OCI-LY7 (cell line): ENCODE measurements around the gene NXPH2. TPM values are rescaled to one million over a fixed set of nuclear protein-coding genes. Genes with fewer than 3 reads are reported as not detected.

ENCODE experiments used
- BruUV-seq: library from RNA; stranded (reverse); fragments of 400-500 nt; replicated peaks from 2 replicates; lab custom pipeline; 2021; lab: Mats Ljungman, UMichigan
- CTCF ChIA-PET: fragments of 300-600 bp; sonication (Branson Sonifier 250); formaldehyde crosslinking; loops from one replicate; lab custom pipeline; 2022; ENCODE audit warnings: antibody characterized with exemption; ENCODE audit not compliant: unreplicated experiment; lab: Charles Lee
- POLR2A ChIA-PET: fragments of 300-600 bp; sonication (Branson Sonifier 250); formaldehyde crosslinking; loops from one replicate; lab custom pipeline; 2022; ENCODE audit warnings: antibody characterized with exemption; lab: Charles Lee
- DNase-seq: peaks from one replicate; pipeline ENCODE4 v3.0.0-alpha.2; 2015; ENCODE audit warnings: low spot score
- H2AFZ ChIP-seq: fragments of 200-600 bp; sonication (generic), shearing (Covaris generic); 2 replicates; pipeline ENCODE4 v1.6.1; 2014; ENCODE audit warnings: mild to moderate bottlenecking, antibody characterized with exemption, low read length, moderate library complexity
- H3K27ac ChIP-seq: fragments of 200-600 bp; sonication (generic); 2 replicates; pipeline ENCODE4 v1.5.1; 2014; ENCODE audit warnings: mixed run types, low read depth, mild to moderate bottlenecking, moderate library complexity, low read length, inconsistent platforms; ENCODE audit not compliant: poor library complexity, severe bottlenecking
- H3K36me3 ChIP-seq: fragments of 200-600 bp; sonication (generic); 2 replicates; pipeline ENCODE4 v1.6.1; 2014; ENCODE audit warnings: mild to moderate bottlenecking, antibody characterized with exemption, low read length, moderate library complexity, mixed read lengths; ENCODE audit not compliant: insufficient read depth
- H3K4me1 ChIP-seq: fragments of 200-600 bp; sonication (generic); 2 replicates; pipeline ENCODE4 v1.5.1; 2014; ENCODE audit warnings: mild to moderate bottlenecking, low read length; ENCODE audit not compliant: insufficient read depth, poor library complexity, severe bottlenecking
- H3K4me2 ChIP-seq: fragments of 200-600 bp; sonication (generic); 2 replicates; pipeline ENCODE4 v1.6.1; 2014; ENCODE audit warnings: mild to moderate bottlenecking, low read length
- H3K4me3 ChIP-seq: fragments of 200-600 bp; sonication (generic); 2 replicates; pipeline ENCODE4 v1.5.1; 2014; ENCODE audit warnings: mild to moderate bottlenecking, low read depth, low read length; ENCODE audit not compliant: poor library complexity, severe bottlenecking
- H3K79me2 ChIP-seq: fragments of 200-600 bp; sonication (generic); 2 replicates; pipeline ENCODE4 v1.6.1; 2016; ENCODE audit warnings: low read depth, mild to moderate bottlenecking, low read length, moderate library complexity, mixed read lengths; ENCODE audit not compliant: insufficient read depth
- H3K9me2 ChIP-seq: fragments of 200-600 bp; sonication (generic); 2 replicates; pipeline ENCODE4 v1.6.1; 2016; ENCODE audit warnings: mild to moderate bottlenecking, low read length, mixed read lengths; ENCODE audit not compliant: insufficient read depth
- H3K9me3 ChIP-seq: fragments of 200-600 bp; sonication (generic); 2 replicates; pipeline ENCODE4 v1.6.1; 2014; ENCODE audit warnings: mild to moderate bottlenecking, mixed run types, low read length, mixed read lengths
- H4K20me1 ChIP-seq: fragments of 200-600 bp; sonication (generic); 2 replicates; pipeline ENCODE4 v1.6.1; 2014; ENCODE audit warnings: mild to moderate bottlenecking, antibody characterized with exemption, low read length, moderate library complexity, mixed read lengths; ENCODE audit not compliant: insufficient read depth
- EZH2phosphoT487 ChIP-seq: fragments of 200-600 bp; sonication (generic); IDR thresholded peaks from 2 replicates; pipeline ENCODE4 v1.6.1; 2018; ENCODE audit warnings: low read depth, borderline replicate concordance, mild to moderate bottlenecking, mixed run types, antibody characterized with exemption, low read length, moderate library complexity, mixed read lengths
- intact Hi-C: fragments of 100-400 bp; cut with micrococcal nuclease; formaldehyde crosslinking; loops from one replicate; pipeline ENCODE4 v1.10.0; 2022; ENCODE audit not compliant: unreplicated experiment
- total RNA-seq, 2 experiments: library from RNA; depleted of rRNA in 1 of 2; stranded (reverse); fragments of >200 nt in 1 of 2; shearing (Covaris generic) in 1 of 2; gene quantifications; 2 replicates each; pipeline ENCODE4 v1.2.3, GENCODE V29; 2014 to 2022
- TF ChIP-seq, protein P1 (sequence below): fragments of 200-600 bp; sonication (generic); conservative IDR thresholded peaks from 2 replicates; pipeline ENCODE4 v1.5.1; 2014; ENCODE audit warnings: mild to moderate bottlenecking, antibody characterized with exemption, low read length, moderate library complexity, mixed read lengths

Gene NXPH2
- total RNA-seq, 2 experiments from 2014 or later, result not detected

DNA sequence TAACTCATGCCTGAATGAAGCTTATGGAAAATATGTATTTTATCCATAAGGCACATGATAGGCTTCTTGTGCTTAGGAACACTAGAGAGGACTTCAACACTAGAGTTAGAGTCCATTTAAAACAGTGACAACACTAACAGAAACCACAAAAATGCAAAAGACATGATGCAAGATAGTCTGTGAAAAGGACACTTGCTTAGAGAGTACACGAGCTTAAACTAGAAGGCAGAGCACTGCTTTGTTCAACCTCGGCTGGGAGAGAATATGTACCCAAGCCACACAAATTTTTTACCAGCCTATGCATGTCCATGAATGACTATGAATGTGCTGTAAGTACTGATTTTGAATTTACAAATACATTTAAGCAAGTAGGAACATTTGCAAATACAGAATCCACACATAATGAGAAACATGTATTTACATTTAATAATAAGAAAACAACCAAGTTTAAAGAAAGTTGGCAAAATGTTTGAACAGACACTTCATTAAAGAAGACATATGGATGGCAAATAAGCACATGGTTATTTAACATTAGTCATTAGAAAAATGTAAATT, 148.0 kb downstream of the NXPH2 start:
- Histone ChIP-seq H3K9me2 (no peaks in the 10 kb centered on the region), H3K4me2 (no peak overlapping the region), H3K27ac (no peak overlapping the region), H3K79me2 (no peaks in the 10 kb centered on the region), H4K20me1 (no peaks in the 10 kb centered on the region), H2AFZ (no peak overlapping the region), H3K4me3 (no peak overlapping the region), H3K9me3 (no peaks in the 10 kb centered on the region), H3K36me3 (no peaks in the 10 kb centered on the region), H3K4me1 (no peaks in the 10 kb centered on the region)
- ChIA-PET CTCF (no interaction called here), POLR2A (no interaction called here)
- TF ChIP-seq EZH2phosphoT487, result no peak
- TF ChIP-seq, protein P1, sequence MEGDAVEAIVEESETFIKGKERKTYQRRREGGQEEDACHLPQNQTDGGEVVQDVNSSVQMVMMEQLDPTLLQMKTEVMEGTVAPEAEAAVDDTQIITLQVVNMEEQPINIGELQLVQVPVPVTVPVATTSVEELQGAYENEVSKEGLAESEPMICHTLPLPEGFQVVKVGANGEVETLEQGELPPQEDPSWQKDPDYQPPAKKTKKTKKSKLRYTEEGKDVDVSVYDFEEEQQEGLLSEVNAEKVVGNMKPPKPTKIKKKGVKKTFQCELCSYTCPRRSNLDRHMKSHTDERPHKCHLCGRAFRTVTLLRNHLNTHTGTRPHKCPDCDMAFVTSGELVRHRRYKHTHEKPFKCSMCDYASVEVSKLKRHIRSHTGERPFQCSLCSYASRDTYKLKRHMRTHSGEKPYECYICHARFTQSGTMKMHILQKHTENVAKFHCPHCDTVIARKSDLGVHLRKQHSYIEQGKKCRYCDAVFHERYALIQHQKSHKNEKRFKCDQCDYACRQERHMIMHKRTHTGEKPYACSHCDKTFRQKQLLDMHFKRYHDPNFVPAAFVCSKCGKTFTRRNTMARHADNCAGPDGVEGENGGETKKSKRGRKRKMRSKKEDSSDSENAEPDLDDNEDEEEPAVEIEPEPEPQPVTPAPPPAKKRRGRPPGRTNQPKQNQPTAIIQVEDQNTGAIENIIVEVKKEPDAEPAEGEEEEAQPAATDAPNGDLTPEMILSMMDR, result no peak
- BruUV-seq, result no TSS peak
- intact Hi-C loops, result no loop called here
- DNase-seq, result no peak

DNA sequence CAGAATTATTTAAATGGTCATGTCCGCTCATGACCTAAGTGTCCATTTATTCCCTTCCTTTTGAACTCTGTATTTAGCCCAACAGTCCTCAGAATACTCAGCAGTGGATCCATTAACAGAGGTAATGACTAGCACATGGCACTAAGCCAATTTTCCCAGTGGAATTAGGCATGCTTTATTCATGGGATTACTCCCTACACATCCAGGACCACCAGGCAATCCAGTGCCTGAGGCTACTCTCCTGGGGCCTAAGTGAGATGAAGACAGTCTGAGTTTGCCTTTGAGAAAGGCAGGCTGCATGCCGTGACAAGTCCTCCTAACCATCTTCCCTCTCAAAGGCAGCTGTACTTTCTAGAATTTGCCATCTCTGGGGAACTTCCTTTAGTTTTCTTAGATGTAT, 150.0 kb downstream of the NXPH2 start:
- Histone ChIP-seq H3K4me3 (no peak overlapping the region), H4K20me1 (no peaks in the 10 kb centered on the region), H3K36me3 (no peaks in the 10 kb centered on the region), H3K4me1 (no peaks in the 10 kb centered on the region), H3K4me2 (no peak overlapping the region), H3K9me2 (no peaks in the 10 kb centered on the region), H3K27ac (no peak overlapping the region), H3K79me2 (no peaks in the 10 kb centered on the region), H3K9me3 (no peaks in the 10 kb centered on the region), H2AFZ (no peak overlapping the region)
- no peak for TF ChIP-seq EZH2phosphoT487
- DNase-seq, result no peak
- ChIA-PET POLR2A (interaction anchor here (0.6 kb wide), 1 partner anchor 1732 kb away, joined by 4 read pairs; no protein-coding TSS in a partner anchor), CTCF (no interaction called here)
- intact Hi-C loops, result no loop called here
- BruUV-seq, result no TSS peak

DNA sequence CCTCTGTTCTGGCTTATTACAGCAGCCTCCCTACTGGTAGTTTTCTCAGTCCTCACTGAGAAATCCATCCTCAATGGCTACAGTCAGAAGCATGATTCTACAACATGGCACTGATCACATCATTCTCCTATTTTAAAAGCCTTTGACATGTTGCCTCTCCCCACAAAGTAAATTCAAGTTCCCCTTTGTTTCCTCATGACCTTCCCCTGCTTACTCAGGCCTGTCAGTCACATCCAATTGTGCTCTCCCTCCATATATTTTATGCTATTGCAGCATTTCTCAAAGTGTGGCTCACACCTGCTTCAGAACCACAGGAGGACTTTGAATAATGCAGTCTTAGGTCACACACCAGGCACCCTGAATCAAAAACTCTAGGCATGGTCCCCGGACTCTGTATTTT, 154.0 kb downstream of the NXPH2 start:
- H3K27ac ChIP-seq, result no peak overlapping the region
- H3K79me2 ChIP-seq, result no peaks in the 10 kb centered on the region
- H3K4me3 ChIP-seq, result no peak overlapping the region
- no peak for TF ChIP-seq EZH2phosphoT487
- TF ChIP-seq, protein P1, result no peak
- H3K9me2 ChIP-seq, result no peaks in the 10 kb centered on the region
- DNase-seq, result no peak
- ChIA-PET CTCF (no interaction called here), POLR2A (interaction anchor here (0.8 kb wide), 1 partner anchor 1441 kb away, joined by 3 read pairs; no protein-coding TSS in a partner anchor)
- intact Hi-C loops, result no loop called here
- no peak overlapping the region for H3K4me2 ChIP-seq
- no peaks in the 10 kb centered on the region for H4K20me1 ChIP-seq
- no TSS peak for BruUV-seq
- H3K36me3 ChIP-seq, result no peaks in the 10 kb centered on the region
- H2AFZ ChIP-seq, result no peak overlapping the region
- no peaks in the 10 kb centered on the region for H3K9me3 ChIP-seq
- H3K4me1 ChIP-seq, result no peaks in the 10 kb centered on the region
